Suppressor macrophage treated with lipopolysaccharide for 4 hours (primary cell): Measurements from ENCODE around the gene PNO1.
"Not testable (repeated sequence)": the region's sequence is repeated elsewhere in the genome, so short reads cannot be mapped to it uniquely, and the experiment has no call there.

Experiments
- DNase-seq: peaks from one replicate; pipeline ENCODE4 v3.0.0-alpha.2; 2020

The PNO1 gene

DNA sequence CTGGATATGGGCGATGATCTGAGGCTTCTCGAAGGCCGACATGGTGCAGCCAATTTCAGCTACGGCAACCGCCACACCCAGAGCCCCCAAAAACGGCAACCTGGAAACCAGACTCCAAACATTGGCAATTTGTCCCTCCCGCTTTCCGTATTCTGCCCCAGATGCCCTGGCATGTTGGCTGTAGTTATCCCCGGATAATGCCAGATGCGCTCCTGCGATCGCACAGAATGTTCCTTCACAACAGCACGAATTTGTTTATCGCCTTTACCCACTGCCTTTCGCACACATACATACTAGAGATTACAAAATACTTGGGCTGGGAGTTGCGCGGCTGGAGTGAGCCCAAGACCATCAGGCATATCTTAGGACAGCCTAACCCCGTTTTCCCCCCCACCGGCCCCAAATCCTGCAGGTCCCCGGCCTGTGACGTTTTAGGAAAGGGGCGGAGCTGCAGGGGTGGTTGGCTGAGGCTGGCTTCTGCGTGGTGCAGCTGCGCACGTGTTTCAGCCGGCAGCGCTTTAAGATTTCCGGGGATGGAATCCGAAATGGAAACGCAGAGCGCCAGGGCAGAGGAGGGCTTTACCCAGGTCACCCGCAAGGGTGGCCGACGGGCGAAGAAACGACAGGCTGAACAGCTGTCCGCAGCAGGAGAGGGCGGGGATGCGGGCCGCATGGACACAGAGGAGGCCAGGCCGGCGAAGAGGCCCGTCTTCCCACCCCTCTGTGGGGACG, at the start of gene PNO1:
Gene PNO1, plus strand, starts transcription at position 487 of the 732 bp plus-strand sequence. Its CDS starts 47 bp downstream, at position 534.
- peak; percentile 99 for DNase-seq

GRCh38 chr2:68108120-68108519, 49.6 kb upstream of the PNO1 start:
- DNase-seq = peak; percentile 39

GRCh38 chr2:68110102-68110501, 47.6 kb upstream of the PNO1 start:
- peak; percentile 15 for DNase-seq

DNA sequence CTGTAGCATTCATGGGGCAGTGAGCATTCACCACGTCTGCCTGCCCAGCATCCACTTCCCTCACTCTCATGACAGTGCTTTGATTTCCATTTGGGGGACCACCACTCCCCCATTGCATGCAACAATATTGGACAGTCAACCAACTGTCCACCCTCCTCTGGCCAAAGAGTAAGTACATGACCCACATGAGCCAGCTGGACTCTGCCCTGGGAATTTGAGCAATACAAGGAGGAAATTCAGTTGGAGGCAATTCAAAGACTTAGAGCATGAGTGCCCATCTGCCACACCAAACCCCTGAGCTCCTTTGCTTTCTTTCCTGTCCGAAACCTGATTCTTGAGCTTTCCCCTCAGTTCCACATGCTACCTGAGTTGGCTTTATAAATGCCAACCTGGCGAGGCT, 41.7 kb upstream of the PNO1 start:
- no peak for DNase-seq

GRCh38 chr2:68117922-68118321, 39.8 kb upstream of the PNO1 start:
- DNase-seq = not testable (repeated sequence)

- DNase-seq = no peak
These were observed 38.9 kb upstream of the PNO1 start for GRCh38 chr2:68118816-68119215.

- DNase-seq = no peak
These were observed 38.2 kb upstream of the PNO1 start for GRCh38 chr2:68119504-68119903.

DNA sequence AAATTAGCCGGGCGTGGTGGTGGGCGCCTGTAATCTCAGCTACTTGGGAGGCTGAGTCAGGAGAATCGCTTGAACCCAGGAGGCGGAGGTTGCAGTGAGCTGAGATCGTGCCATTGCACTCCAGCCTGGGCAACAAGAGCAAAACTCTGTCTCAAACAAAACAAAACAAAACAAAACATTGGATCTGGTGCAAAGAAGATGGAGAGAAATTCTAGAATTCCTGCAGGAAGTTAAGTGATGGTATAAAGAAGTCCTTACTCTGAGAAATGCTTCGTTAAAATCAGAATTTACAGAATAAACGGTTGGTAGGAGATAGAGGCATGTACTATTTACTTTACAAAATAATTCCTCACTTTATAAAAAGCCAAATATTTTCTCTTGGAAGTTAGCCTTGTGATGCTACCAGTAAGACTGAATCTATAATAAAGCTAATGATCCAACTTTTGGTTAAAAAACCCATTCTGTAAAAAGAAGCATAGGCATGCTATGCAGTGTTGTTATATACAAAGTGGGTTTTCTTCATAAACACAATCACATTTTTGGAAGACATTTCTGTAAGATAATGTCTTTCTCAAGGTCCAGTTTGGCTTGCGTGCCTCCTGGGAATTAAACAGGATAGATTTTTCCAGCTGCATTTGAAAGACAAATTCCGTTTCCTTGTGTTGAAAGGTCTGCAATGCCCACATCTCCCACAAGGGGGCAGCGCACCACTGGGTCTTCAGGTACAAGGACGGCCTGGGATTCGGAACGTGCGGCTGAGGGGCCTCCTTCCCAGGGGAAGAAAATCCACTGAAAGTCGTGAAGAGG, 35.6 kb upstream of the PNO1 start:
- DNase-seq = peak; percentile 87

DNA sequence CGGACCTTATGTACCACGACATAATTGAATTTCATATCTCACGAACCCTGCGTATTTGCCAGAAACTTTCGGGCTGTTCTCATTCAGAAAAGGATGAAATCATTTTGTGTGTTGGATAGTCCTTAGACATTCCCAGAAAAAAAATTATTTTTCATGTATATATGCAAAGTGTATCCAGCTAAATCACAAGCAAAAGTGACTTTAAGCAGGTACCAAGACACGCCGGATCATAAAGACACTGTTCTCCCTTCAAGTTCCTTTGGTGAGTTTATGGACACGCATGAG, 35.1 kb upstream of the PNO1 start:
- no peak for DNase-seq

- DNase-seq = no peak
These were observed 33.4 kb upstream of the PNO1 start for GRCh38 chr2:68124321-68124720.

- DNase-seq = no peak
These were observed 31.9 kb upstream of the PNO1 start for GRCh38 chr2:68125821-68126220.

GRCh38 chr2:68126561-68126960, 31.1 kb upstream of the PNO1 start:
- no peak for DNase-seq

DNA sequence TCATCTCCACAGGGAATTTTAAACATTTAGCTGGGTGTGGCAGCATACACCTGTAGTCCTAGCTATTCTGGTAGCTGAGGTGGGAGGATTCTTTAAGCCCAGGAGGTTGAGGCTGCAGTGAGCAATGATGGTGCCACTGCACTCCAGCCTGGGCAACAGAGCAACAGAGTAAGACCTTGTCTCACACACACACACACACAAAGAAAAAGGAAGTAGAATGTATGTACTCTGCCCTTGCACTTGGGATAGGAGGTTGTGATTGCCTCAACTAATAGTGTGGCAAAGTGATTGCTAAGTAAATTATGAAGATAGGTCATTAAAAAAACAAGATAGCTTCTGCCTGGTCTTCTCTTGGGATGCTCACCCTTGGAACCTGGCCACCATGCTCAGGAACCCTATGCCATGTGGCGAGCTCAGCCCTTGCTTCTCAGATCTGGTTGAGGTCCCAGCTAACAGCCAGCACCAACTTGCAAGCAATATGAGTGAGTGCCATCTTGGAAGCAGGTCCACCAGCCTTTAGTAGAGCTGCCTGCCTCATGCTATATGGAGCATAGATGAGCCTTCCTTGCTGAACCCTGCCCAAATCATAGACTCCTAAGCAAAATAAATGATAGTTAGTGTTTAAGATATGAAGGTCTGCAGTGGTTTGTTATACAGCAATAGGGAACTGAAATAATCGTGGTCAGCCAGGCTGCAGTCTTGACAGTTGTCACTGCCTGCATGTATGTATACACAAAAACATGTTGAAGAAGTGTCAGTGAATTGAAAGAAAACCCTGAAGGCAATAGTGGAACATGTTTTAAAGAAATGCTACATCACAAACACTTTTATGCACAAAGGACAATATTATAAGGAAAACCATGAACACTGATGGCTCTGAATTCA, 30.1 kb upstream of the PNO1 start:
- DNase-seq = no peak

- no peak for DNase-seq
These were observed 23.6 kb upstream of the PNO1 start for GRCh38 chr2:68134120-68134519.

- DNase-seq = no peak
These were observed 23.1 kb upstream of the PNO1 start for GRCh38 chr2:68134554-68134953.

GRCh38 chr2:68135448-68136320, 22.0 kb upstream of the PNO1 start:
- no peak for DNase-seq

GRCh38 chr2:68141875-68142274, 15.8 kb upstream of the PNO1 start:
- no peak for DNase-seq

- peak; percentile 17 for DNase-seq
These were observed 6.7 kb upstream of the PNO1 start for GRCh38 chr2:68151037-68151436.

DNA sequence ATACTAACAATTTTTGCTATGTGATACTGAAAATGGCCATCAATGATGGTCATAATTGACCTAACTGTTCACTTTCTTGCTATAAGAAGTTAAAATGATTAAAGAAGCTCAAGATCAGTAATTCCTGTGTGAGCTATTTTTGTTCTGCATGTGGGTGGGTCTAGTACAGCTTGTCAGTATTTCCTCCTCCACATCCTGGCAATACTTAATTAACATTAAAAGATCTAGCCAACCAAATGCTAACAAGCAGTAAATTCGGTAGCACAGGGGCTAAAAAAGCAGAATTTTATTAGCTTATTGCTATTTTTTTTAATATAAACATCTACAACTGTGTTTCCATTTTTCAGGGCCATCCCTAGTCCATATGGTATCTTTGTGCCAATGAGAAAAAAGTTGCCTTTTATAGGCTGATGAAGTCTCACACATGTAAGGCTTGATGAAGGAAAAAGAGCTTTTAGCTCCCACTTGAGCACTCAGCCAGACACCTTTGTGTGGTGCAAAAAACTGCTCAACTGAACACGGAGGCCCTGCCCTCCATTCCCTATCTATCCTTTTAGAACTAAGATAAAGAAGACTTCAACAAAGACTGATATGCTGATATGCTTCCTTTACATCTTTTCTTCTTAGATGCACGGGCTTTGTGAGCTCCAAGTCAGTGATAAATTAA, 4.9 kb upstream of the PNO1 start:
- no peak for DNase-seq

- no peak for DNase-seq
These were observed 2.1 kb upstream of the PNO1 start for GRCh38 chr2:68155618-68156017.

- DNase-seq = no peak
These were observed 1.3 kb upstream of the PNO1 start for GRCh38 chr2:68156419-68156818.

DNA sequence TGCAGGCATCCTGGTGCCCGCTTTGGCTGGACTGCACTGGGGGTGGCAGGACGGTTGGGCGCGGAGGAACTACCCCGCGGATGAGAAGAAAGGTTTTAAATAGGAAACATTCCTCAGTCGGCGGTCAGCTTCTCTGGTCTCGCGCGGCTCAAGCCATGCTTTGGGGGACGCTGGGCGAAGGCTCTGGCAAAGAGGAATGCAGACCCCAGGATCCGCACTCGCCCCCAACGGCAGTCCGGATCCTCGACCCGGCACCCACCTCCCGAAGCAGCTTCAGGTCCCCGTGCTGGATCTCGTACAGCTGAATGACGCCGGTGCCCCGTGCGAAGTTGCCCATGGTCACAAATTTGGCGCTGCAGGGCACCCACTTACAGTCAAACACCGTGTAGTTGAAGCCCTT, 686 bp upstream of the PNO1 start:
- no peak for DNase-seq
